A549 (cell line): ENCODE measurements around the gene OPCML. TPM values are rescaled to one million over a fixed set of nuclear protein-coding genes. Genes with fewer than 3 reads are reported as not detected.
A peak's percentile ranks its signal among the peaks of the same experiment; 100 is the strongest.

Source experiments
- ATAC-seq, 2 experiments: fragments of 200-7000 bp in 1 of 2; fragments of >200 bp in 1 of 2; cut with Nextera tagmentation in 1 of 2; cut with Tn5 transposase in 1 of 2; 3 replicates each; pipeline versions ENCODE4 v1.8.0 to v1.9.1; 2018 to 2020; ENCODE audit warnings: mild to moderate bottlenecking in 1 of 2, moderate library complexity in 1 of 2
- CTCF ChIA-PET: fragments of 300-600 bp; sonication (Branson Sonifier 250); formaldehyde crosslinking; extraction: SDS; loops from one replicate; lab custom pipeline; 2021; ENCODE audit warnings: antibody characterized with exemption, inconsistent platforms; lab: Yijun Ruan, JAX
- POLR2A ChIA-PET: fragments of 350-600 bp; formaldehyde crosslinking; extraction: SDS; loops from one replicate; lab custom pipeline; 2021; ENCODE audit warnings: antibody characterized with exemption, inconsistent platforms; lab: Yijun Ruan, JAX
- DNase-seq, 2 experiments: peaks; one replicate each; pipeline versions ENCODE4 v3.0.0 to v3.0.0-alpha.2; 2011 to 2016; ENCODE audit warnings: low read depth in 1 of 2, low spot score in 1 of 2
- FAIRE-seq: peaks from 2 replicates; lab custom pipeline; 2011; peaks lifted over from hg19 to GRCh38; lab: Jason Lieb, UNC
- H3K27ac ChIP-seq, 2 experiments: fragments of >200 bp; sonication (Bioruptor Twin); formaldehyde crosslinking; 3 replicates each; pipeline ENCODE4 v1.5.1; 2016 to 2017
- H3K4me1 ChIP-seq: fragments of >200 bp; sonication (Bioruptor Twin); formaldehyde crosslinking; 3 replicates; pipeline ENCODE4 v1.6.1; 2016
- H3K4me2 ChIP-seq: fragments of >200 bp; sonication (Bioruptor Twin); formaldehyde crosslinking; 3 replicates; pipeline ENCODE4 v1.6.1; 2016
- H3K4me3 ChIP-seq: fragments of >200 bp; sonication (Bioruptor Twin); formaldehyde crosslinking; 3 replicates; pipeline ENCODE4 v1.5.1; 2016
- H3K9me3 ChIP-seq: fragments of >200 bp; sonication (Bioruptor Twin); formaldehyde crosslinking; 3 replicates; pipeline ENCODE4 v1.6.1; 2016
- ATOH8 ChIP-seq: fragments of 250-450 bp; sonication (Bioruptor Pico); IDR thresholded peaks from 2 replicates; pipeline ENCODE4 v1.5.0; 2020; ENCODE audit warnings: low read depth, mild to moderate bottlenecking, moderate library complexity
- BCL3 ChIP-seq: fragments of >200 bp; sonication (Bioruptor Twin); formaldehyde crosslinking; IDR thresholded peaks from 3 replicates; pipeline ENCODE4 v1.6.1; 2016
- CTCF ChIP-seq: fragments of >200 bp; sonication (Bioruptor Twin); formaldehyde crosslinking; IDR thresholded peaks from 3 replicates; pipeline ENCODE4 v1.5.1; 2016
- E2F6 ChIP-seq: IDR thresholded peaks from 2 replicates; pipeline ENCODE4 v1.6.1; 2012; ENCODE audit warnings: low read depth, borderline replicate concordance
- ESRRA ChIP-seq: fragments of 150-350 bp; IDR thresholded peaks from 2 replicates; pipeline ENCODE4 v1.6.1; 2014; ENCODE audit warnings: mild to moderate bottlenecking, low read length, borderline replicate concordance
- HDAC2 ChIP-seq: fragments of 200-600 bp; sonication (generic); IDR thresholded peaks from 2 replicates; pipeline ENCODE4 v1.6.1; 2016
- HES2 ChIP-seq: fragments of >200 bp; sonication (Bioruptor Twin); formaldehyde crosslinking; IDR thresholded peaks from 2 replicates; pipeline ENCODE4 v1.6.1; 2016
- HOXA7 ChIP-seq: fragments of 250-450 bp; sonication (Bioruptor Pico); IDR thresholded peaks from 2 replicates; pipeline ENCODE4 v1.5.0; 2020; ENCODE audit warnings: mild to moderate bottlenecking, moderate library complexity
- HOXB5 ChIP-seq: fragments of 250-450 bp; sonication (Bioruptor Pico); IDR thresholded peaks from 2 replicates; pipeline ENCODE4 v1.5.0; 2020; ENCODE audit warnings: mild to moderate bottlenecking, moderate library complexity
- JUNB ChIP-seq: fragments of >200 bp; sonication (Bioruptor Twin); formaldehyde crosslinking; IDR thresholded peaks from 2 replicates; pipeline ENCODE4 v1.6.1; 2016
- KDM5A ChIP-seq: fragments of 200-600 bp; sonication (generic); IDR thresholded peaks from 2 replicates; pipeline ENCODE4 v1.6.1; 2016; ENCODE audit warnings: antibody characterized with exemption, mild to moderate bottlenecking
- MAX ChIP-seq: IDR thresholded peaks from 2 replicates; pipeline ENCODE4 v1.6.1; 2012
- NPAS2 ChIP-seq: fragments of 250-450 bp; sonication (Bioruptor Pico); IDR thresholded peaks from 2 replicates; pipeline ENCODE4 v1.8.0; 2022; ENCODE audit warnings: mild to moderate bottlenecking, moderate library complexity, borderline replicate concordance
- NR3C1 ChIP-seq: fragments of >200 bp; sonication (Bioruptor Twin); formaldehyde crosslinking; IDR thresholded peaks from 3 replicates; pipeline ENCODE4 v1.6.1; 2017
- PBX3 ChIP-seq: IDR thresholded peaks from 2 replicates; pipeline ENCODE4 v1.6.1; 2012
- POLR2AphosphoS2 ChIP-seq: conservative IDR thresholded peaks from 2 replicates; pipeline ENCODE4 v1.6.1; 2012; ENCODE audit warnings: low read length, improper control_type of control experiment, inconsistent platforms
- RNF2 ChIP-seq: fragments of 200-600 bp; sonication (generic); IDR thresholded peaks from 2 replicates; pipeline ENCODE4 v1.6.1; 2016; ENCODE audit warnings: low read depth, mild to moderate bottlenecking, antibody characterized with exemption, moderate library complexity, borderline replicate concordance
- SMC3 ChIP-seq: fragments of >200 bp; sonication (Bioruptor Twin); formaldehyde crosslinking; IDR thresholded peaks from 3 replicates; pipeline ENCODE4 v1.6.1; 2018; ENCODE audit warnings: inconsistent platforms
- ZNF302 ChIP-seq: fragments of 250-450 bp; sonication (Bioruptor Pico); IDR thresholded peaks from 2 replicates; pipeline ENCODE4 v1.9.0; 2021; ENCODE audit warnings: inconsistent platforms, mild to moderate bottlenecking, moderate library complexity
- ZSCAN20 ChIP-seq: fragments of 250-450 bp; sonication (Bioruptor Pico); IDR thresholded peaks from 2 replicates; pipeline ENCODE4 v1.8.0; 2022; ENCODE audit warnings: mild to moderate bottlenecking, moderate library complexity
- WGBS: methylation state at CpG from one replicate; pipeline ENCODE4 v1.1.6; 2017; ENCODE audit errors: missing lambda C conversion rate; 5-methylcytosine and 5-hydroxymethylcytosine counted together
- polyA plus RNA-seq, 4 experiments: library from polyadenylated mRNA; depleted of rRNA in 3 of 4; stranded (reverse); fragments of >200 nt; fragmentation: RNase III in 1 of 4; extraction: RNeasy Plus Mini Kit Qiagen cat#74134 plus additional on column Dnase treatment in 1 of 4; gene quantifications; 2 replicates in 3 of 4; 3 replicates in 1 of 4; pipeline ENCODE4 v1.2.3, GENCODE V29; 2011 to 2017

The OPCML gene
- polyA plus RNA-seq, 2 of the 4 experiments (the other 2 are of a cell fraction): not detected

GRCh38 chr11:132858223-132858622, 674.1 kb downstream of the OPCML start:
- no peak for ATAC-seq
- FAIRE-seq: no peak
- POLR2A ChIA-PET: no interaction called here

GRCh38 chr11:132856032-132856431, 676.3 kb downstream of the OPCML start:
- Histone ChIP-seq H3K27ac (no peak overlapping the region), H3K4me2 (no peak overlapping the region), H3K4me1 (no peaks in the 10 kb centered on the region), H3K9me3 (no peaks in the 10 kb centered on the region), H3K4me3 (no peak overlapping the region)
- DNase-seq (no peak), FAIRE-seq (no peak), ATAC-seq (no peak)
- CTCF ChIA-PET: no interaction called here
- 4% methylated on average over 4 of the region's 4 CpGs for WGBS
- POLR2A ChIA-PET: no interaction called here
- TF ChIP-seq HES2 (no peak), E2F6 (no peak), BCL3 (no peak), RNF2 (no peak), MAX (no peak), SMC3 (no peak), ZNF302 (CRISPR knock-in tag) (no peak), NR3C1 (no peak), JUNB (no peak), ATOH8 (CRISPR knock-in tag) (no peak), KDM5A (no peak), ESRRA (no peak), HDAC2 (no peak), PBX3 (no peak), CTCF (no peak), NPAS2 (no peak)

More at GRCh38 chr11:132858223-132858622, 674.1 kb downstream of the OPCML start:
- Histone ChIP-seq H3K4me1 (no peaks in the 10 kb centered on the region), H3K4me3 (no peak overlapping the region), H3K4me2 (no peak overlapping the region), H3K9me3 (no peaks in the 10 kb centered on the region), H3K27ac (no peak overlapping the region)
- CTCF ChIA-PET: no interaction called here
- TF ChIP-seq KDM5A (no peak), PBX3 (no peak), HOXB5 (CRISPR knock-in tag) (no peak), ATOH8 (CRISPR knock-in tag) (no peak), POLR2AphosphoS2 (no peak), ZSCAN20 (no peak), HOXA7 (CRISPR knock-in tag) (no peak), RNF2 (no peak)
- DNase-seq: peak in 1 of 2 experiments; percentile 18
- WGBS: 0% methylated on average over 3 of the region's 5 CpGs
